ENCODE data around the gene PAX2.

Gene PAX2

GRCh38 chr10:100791369-100792058, 46.1 kb downstream of the PAX2 start:
- DNase-seq (ENCODE audit: low read depth), result no peak

GRCh38 chr10:100792574-100792973, 47.2 kb downstream of the PAX2 start:
- DNase-seq (ENCODE audit: low read depth), result no peak

DNA sequence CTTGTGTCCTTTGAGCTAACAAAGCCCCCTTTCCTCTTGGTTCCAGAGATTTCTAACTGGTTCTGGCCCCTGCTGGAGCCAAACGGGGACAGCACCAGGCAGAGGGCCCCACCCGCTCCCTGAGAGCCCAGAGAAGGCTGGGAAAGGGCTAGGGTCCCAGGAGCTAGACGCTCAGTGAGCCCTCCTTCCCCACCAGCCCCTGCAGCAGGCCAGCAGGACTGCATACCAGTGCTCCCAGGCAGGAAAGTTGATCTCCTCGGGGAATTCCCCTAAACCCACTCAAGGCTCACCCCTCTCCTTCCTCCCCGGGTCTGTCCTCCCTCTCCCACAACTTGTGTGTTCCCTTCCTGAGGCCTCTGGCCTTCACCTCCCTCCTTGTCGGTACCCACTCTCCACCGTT, 47.7 kb downstream of the PAX2 start:
- no peak for DNase-seq (ENCODE audit: low read depth)

DNA sequence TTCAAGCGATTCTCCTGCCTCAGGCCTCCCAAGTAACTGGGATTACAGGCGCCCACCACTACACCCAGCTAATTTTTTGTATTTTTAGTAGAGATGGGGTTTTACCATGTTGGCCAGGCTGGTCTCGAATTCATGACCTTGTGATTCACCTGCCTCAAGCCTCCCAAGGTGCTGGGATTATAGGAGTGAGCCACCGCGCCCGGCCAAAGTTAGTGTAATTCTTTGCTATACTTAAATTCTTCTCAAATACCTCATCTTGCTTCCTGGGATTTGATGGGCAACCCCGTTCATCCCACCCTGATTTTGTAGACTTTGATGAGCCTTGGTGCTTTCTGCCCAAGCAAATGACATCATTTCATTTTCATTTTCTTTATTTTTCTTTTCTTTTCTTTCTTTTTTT, 54.5 kb downstream of the PAX2 start:
- DNase-seq (ENCODE audit: low read depth), result no peak

DNA sequence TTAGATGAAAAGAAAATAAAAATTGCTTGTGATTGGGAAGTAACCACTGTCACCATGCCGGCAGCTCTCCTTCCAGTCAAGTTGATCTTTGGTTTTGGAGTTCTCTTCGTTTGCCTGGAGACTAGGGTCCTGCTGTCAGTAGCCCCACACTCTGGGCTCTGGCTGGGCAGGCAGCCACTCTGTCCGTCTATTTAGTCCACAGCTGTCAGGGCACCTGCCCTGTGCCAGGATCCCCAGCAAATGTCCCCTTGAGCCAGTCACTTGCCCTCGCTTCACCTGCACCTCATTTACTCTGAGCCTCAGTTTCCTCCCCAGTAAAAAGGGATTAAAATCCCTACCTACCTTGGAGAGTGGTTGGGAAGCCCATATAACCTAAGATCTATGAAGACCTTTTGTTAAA, 55.5 kb downstream of the PAX2 start:
- no peak for DNase-seq (ENCODE audit: low read depth)

DNA sequence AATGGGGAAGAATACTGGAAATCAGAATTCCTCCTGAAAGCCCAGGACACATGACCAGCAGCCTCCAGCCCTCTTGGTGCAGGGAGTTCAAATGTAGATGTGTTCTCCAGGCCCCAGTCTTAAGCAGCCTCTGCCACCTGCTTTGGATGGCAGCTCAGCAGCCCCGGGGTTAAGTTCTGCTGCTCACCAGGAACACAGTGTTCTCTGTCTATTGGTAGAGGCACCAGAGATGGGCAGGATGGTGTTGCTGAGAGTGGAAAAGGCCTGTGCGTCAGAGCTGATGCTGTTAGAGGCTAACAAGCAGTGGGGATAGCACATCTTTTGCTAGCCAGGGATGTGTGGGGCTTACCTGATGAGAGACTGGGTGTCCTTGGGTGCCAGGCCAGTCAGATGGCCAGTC, 56.8 kb downstream of the PAX2 start:
- DNase-seq (ENCODE audit: low read depth), result no peak

DNA sequence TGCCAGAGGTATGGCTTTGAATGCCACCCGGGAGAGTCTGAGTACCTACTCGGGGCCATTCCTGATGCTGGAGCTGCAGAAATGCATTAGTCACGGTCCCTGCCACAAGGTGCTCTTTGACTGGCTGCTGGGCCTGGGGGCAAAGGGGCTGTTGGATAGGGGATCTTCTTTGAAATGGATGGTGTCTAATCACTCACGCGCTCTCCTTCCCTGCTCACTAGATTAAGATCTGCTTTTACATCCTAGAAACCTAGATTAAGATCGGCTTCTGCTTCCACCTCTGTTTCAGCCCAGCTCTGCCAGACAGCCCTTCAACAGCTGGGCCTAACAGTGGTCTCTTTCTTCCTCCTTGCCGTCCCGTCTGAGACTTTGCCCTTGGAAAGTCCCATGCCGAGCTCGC, 57.2 kb downstream of the PAX2 start:
- no peak for DNase-seq (ENCODE audit: low read depth)

GRCh38 chr10:100803492-100803891, 58.1 kb downstream of the PAX2 start:
- DNase-seq (ENCODE audit: low read depth), result no peak

GRCh38 chr10:100803908-100804307, 58.5 kb downstream of the PAX2 start:
- DNase-seq (ENCODE audit: low read depth), result no peak

DNA sequence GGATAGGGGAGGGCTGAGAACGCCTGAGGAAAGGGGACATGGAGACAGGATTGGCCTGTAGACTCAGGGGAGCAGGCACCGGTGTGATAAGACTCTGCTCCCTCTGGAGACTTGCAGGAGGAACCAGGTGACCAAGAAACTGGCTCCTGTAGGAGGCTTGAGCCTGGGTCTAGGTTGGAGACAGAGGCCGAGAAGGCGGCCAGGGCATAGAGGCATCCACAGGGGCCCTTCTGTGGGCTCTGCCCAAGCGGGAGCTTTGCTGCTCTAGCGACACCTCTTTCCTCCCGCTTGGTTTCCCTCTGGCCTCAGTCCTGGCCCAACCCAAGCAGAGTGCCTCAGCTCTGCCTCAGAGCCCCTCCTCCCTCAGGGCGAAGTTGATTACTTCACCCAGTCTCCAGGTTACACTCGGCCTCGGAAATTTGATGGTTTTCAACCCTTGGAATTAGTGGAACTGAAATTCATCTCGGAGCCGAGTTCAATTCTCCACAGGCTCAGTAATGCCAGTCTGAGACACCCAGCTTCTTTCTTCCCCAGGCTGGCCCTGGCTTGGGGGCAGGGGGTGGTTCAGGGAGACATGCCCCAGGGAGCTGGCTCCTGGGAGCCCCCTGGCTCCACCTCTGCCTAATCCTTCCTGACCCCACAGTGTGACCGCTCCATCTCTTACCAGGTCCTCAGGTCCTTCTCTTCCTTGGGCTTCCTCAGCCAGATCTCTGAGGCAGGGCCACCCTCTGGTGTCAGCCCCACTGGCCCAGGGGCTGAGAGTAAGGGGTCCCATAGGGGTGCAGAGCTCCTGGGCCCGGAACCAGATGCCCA, 60.4 kb downstream of the PAX2 start:
- DNase-seq (ENCODE audit: low read depth), result no peak

GRCh38 chr10:100806356-100806645, 60.9 kb downstream of the PAX2 start:
- DNase-seq (ENCODE audit: low read depth), result no peak

- no peak for DNase-seq (ENCODE audit: low read depth)
Observed at GRCh38 chr10:100807241-100807951, 62.0 kb downstream of the PAX2 start.

DNA sequence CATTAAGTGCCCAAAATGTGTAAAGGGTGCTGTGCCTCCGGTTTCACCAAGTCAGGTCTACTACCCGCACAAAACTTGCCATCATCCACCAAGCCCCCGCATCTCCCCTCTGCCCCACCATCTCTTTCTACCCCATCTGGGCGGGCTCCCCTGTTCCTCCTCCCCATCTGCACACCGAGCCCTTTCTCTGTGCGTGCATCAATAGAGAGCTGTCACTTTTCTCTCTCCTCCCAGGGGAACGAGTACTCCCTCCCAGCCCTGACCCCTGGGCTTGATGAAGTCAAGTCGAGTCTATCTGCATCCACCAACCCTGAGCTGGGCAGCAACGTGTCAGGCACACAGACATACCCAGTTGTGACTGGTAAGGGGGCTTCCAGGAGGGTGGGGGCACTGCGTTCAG, 63.5 kb downstream of the PAX2 start:
- DNase-seq (ENCODE audit: low read depth), result no peak

DNA sequence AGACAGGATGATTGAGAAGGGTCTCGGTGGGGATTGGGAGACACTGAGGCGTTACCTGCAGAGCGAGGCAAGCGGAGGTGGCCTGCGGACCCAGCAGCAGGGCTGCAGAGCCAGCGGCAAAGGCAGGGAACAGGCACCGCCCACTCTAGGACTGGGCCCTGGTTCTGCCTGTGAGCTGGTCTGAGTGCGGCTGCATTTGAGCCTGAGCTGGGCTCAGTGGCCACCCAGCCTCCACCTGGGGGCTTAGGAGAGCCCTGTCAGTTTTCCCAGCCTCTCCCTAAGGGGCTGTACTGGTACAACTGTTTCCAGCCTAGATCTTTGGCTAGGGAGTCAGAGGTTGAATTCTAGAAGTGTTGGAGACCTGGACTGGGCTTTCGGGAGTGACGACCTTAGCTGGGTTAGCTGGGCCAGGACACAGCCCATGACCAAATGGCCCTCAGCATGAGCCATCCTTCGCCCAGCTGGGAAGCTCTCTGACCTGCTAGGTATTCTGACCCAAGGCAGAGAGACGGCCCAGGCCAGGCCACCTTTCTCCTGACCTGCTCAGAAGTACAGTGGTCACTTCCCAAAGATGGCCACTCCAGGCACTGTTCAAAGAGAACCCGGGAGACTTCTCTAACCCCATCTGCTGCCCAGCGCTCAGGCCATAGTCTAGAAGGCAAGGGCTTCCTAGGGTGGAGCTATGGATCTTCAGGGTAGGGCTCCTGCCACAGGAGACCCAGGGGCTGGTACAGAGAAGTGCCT, 64.9 kb downstream of the PAX2 start:
- no peak for DNase-seq (ENCODE audit: low read depth)

DNA sequence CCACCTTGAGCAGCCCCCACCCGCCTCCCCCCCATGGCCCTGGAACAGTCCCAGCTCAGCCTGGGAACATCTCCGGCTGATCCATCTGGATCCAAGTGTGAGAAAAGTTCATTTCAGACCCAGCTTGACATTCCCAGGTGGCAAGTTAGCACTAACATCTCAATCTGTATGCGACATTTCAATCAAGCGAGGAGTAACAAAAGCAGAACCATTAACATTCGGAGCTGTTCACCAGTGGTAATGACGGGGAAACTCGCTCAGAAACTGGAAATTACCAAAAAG, 65.4 kb downstream of the PAX2 start:
- no peak for DNase-seq (ENCODE audit: low read depth)

- DNase-seq (ENCODE audit: low read depth), result no peak
Observed at GRCh38 chr10:100811261-100811660, 65.9 kb downstream of the PAX2 start.

DNA sequence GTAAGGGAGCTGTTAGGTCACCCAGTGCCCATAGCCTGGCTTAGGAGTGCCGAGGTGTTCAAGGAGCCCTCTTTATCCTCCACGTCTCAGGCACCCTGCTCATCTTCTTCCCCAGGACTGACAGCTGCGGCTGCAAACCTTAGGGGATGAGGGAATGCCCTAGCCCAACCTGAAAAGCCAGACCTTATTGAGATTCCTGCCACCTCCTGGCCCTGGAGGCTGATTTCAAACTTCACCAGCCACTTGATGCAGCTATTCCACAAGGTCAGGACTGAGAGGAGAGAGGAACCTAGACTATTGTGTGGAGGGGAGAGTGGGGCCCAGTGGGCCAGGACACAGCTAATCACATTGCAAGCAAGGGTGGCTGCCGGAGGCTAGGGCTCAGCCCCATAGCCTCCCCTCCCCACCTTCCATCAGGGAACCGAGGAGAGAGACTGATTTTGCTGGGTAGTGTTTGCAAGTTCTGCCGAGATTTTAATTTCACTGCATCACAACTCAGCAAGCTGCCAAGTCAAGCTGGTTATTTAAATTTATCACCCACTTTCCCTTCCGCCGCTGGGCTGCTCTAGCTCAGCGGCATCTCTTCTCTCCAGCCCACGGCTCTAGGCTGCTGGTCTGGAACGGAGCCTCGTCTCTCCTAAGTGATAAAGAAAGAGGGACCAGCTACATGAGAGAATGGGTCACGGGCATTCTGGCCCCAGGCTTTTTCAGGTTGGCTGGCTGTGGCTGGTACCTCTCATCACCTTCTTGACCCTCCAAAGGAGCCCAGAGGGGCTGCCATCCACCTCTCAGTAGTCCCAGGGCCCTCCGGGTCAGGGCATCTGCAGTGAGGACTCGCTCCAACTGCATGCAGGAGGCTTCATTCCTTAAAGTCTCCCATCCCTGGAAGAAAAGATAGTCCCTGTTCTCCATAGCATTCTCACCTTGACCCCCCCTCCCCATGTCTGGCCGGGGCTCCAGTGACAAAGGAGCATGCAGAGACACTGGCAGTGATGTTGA, 66.7 kb downstream of the PAX2 start:
- no peak for DNase-seq (ENCODE audit: low read depth)

DNA sequence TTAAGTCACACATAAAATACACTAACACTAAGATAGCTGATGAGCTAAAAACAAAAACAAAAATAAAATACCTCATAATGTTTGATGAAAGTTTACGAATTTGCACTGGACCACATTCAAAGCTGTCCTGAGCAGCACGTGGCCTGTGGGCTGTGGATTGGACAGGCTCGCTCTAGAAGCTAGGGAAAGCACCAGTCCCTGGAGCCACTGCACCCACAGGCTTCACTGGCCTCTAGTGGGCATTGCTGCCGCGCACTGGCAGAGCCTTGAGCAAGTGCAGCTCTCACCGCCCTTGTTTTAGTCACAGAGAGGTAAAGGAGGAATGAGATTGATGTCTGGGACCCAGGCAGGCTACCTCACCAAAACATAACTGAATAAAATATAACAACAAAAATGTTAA, 67.6 kb downstream of the PAX2 start:
- no peak for DNase-seq (ENCODE audit: low read depth)

DNA sequence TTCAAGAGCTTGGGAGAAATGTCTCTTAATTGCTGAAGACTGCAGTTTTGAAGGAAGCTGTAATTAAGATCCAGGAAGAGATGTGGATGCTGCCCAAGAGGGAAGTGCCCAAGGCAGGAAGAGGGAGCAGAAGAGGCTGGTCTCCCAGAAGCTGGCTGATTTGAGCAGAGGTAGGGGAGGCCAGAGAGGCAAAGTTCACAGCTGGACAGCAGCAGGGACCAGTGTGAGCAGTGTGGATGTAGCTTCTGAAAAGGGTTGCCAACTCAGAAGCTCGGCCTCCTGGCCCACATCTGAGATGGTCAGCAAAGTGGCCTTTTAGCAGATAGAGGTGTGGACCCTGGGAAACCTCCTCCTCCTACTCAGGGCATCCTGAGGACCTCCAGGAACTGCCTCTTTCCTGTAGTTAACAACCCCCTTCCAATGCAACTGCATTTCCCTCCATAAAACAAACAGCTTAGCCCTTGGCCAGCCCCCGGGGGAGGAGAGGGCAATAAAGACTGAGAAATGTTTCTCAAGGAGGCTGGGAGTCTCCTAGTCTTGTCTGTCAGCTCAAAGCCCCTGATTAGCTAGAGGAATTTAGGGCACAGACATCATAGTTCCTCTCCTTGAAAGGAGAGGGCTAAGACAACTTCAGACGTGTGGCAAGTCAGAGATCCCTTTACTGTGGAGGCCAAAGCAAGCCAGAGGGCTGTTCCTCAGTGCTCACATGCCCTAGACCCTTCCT, 69.5 kb downstream of the PAX2 start:
- DNase-seq (ENCODE audit: low read depth), result no peak

DNA sequence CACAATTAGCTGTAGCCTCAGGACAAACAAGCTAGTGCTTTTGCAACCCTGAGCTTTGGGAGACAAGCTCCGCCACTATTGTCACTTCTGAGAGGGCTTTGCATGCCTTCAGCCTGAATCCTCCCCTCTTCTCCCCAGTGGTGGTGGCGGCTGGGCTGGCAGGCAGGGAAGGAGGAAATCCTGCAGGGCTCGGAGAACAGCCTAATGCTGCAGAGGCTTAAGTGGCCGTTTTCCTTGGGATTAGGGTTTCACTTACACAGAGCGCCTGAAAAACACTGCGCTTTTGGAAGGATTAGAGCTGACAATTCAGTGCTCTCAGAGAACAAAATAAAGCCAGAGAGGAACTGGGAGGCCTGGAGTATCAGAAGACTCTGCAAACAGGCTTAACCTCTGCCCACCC, 71.3 kb downstream of the PAX2 start:
- DNase-seq (ENCODE audit: low read depth), result no peak

DNA sequence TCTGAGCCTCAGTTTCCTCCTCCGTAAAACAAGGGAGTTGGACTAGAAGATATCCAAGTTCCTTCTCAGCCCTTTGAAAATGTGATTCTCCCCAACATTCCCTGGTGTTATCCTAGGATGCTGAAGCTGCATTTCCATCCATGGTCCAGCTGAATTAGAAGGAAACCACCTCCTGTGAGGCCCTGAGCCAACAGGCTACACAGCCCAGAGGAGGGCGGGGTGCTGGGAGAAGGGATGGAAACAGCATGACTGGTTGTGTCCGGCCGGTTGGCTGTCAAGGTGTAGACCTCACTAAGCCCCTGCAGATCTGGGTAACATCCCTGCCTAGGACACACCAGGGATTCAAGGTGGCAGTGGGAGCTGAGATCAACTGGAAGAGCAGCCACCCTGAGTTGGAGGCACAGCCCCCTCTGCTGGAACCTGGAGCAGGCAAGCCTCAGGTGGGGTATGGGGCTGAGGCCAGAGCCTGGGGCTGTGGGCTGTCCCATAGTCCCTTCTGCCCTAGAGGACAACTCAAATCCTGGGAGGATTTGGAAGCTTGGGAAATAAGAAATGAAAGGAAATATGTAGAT, 72.0 kb downstream of the PAX2 start:
- no peak for DNase-seq (ENCODE audit: low read depth)

Measured in HS-5 (cell line).